Activated CD8-positive, alpha-beta memory T cell treated with anti-CD3 and anti-CD28 coated beads, Interleukin-2, amount 50 U/mL, for 4 hours (primary cell): Measurements from ENCODE around the gene FOXN4.

Experiments used
- DNase-seq: peaks from one replicate; pipeline ENCODE4 v3.0.0-alpha.2; 2020

Gene FOXN4

GRCh38 chr12:109278912-109279311, 30.2 kb downstream of the FOXN4 start:
- no peak for DNase-seq

GRCh38 chr12:109277899-109278762, 31.0 kb downstream of the FOXN4 start:
- DNase-seq = no peak

- no peak for DNase-seq
Observed at GRCh38 chr12:109277255-109277898, 31.7 kb downstream of the FOXN4 start.

GRCh38 chr12:109276160-109276559, 32.9 kb downstream of the FOXN4 start:
- DNase-seq = no peak

- DNase-seq = no peak
Observed at GRCh38 chr12:109275173-109275572, 33.9 kb downstream of the FOXN4 start.

GRCh38 chr12:109274381-109274780, 34.7 kb downstream of the FOXN4 start:
- DNase-seq = no peak

- no peak for DNase-seq
Observed at GRCh38 chr12:109273354-109273753, 35.7 kb downstream of the FOXN4 start.

- DNase-seq = no peak
Observed at GRCh38 chr12:109271418-109271817, 37.7 kb downstream of the FOXN4 start.

- no peak for DNase-seq
Observed at GRCh38 chr12:109270494-109270893, 38.6 kb downstream of the FOXN4 start.

- no peak for DNase-seq
Observed at GRCh38 chr12:109269428-109269827, 39.7 kb downstream of the FOXN4 start.

GRCh38 chr12:109268896-109269295, 40.2 kb downstream of the FOXN4 start:
- no peak for DNase-seq

GRCh38 chr12:109267361-109267760, 41.7 kb downstream of the FOXN4 start:
- no peak for DNase-seq

- no peak for DNase-seq
Observed at GRCh38 chr12:109266106-109266879, 42.8 kb downstream of the FOXN4 start.

- DNase-seq = no peak
Observed at GRCh38 chr12:109264943-109265650, 44.0 kb downstream of the FOXN4 start.

GRCh38 chr12:109264095-109264942, 44.8 kb downstream of the FOXN4 start:
- no peak for DNase-seq

GRCh38 chr12:109263439-109263838, 45.6 kb downstream of the FOXN4 start:
- DNase-seq = no peak

- DNase-seq = no peak
Observed at GRCh38 chr12:109261939-109262338, 47.1 kb downstream of the FOXN4 start.

GRCh38 chr12:109261087-109261486, 48.0 kb downstream of the FOXN4 start:
- no peak for DNase-seq

GRCh38 chr12:109259545-109259895, 49.6 kb downstream of the FOXN4 start:
- no peak for DNase-seq

- no peak for DNase-seq
Observed at GRCh38 chr12:109258607-109259544, 50.2 kb downstream of the FOXN4 start.

GRCh38 chr12:109258201-109258600, 50.9 kb downstream of the FOXN4 start:
- DNase-seq = no peak
